Subcutaneous abdominal adipose tissue (tissue), 5 donors: ENCODE results near the gene TRIM56.
A peak's percentile ranks its signal among the peaks of the same experiment; 100 is the strongest.
"Not testable (repeated sequence)": the region's sequence is repeated elsewhere in the genome, so short reads cannot be mapped to it uniquely, and the experiment has no call there.

Experiments
- H3K27ac ChIP-seq: one replicate; pipeline ENCODE4 v1.7.0; 2013; ENCODE audit warnings: low read depth, mild to moderate bottlenecking, inconsistent platforms, low read length, moderate library complexity
- H3K27me3 ChIP-seq, 5 donors: one replicate each; pipeline ENCODE4 v1.7.0; 2013; ENCODE audit warnings: low read length in 5 of 5, inconsistent platforms in 1 of 5; ENCODE audit not compliant: control insufficient read depth in 5 of 5, insufficient read depth in 4 of 5
- H3K36me3 ChIP-seq, 5 donors: one replicate each; pipeline ENCODE4 v1.7.0; 2013; ENCODE audit warnings: low read length in 5 of 5; ENCODE audit not compliant: control insufficient read depth in 5 of 5, insufficient read depth in 5 of 5
- H3K4me1 ChIP-seq, 5 donors: one replicate each; pipeline ENCODE4 v1.7.0; 2013; ENCODE audit warnings: low read length in 5 of 5, mild to moderate bottlenecking in 3 of 5, moderate library complexity in 1 of 5; ENCODE audit not compliant: control insufficient read depth in 5 of 5, insufficient read depth in 5 of 5
- H3K4me3 ChIP-seq, 5 donors: one replicate each; pipeline ENCODE4 v1.7.0; 2013; ENCODE audit warnings: low read length in 5 of 5, low read depth in 1 of 5
- H3K9ac ChIP-seq, 5 donors: one replicate each; pipeline ENCODE4 v1.7.0; 2013; ENCODE audit warnings: low read length in 5 of 5, mild to moderate bottlenecking in 4 of 5, moderate library complexity in 3 of 5
- H3K9me3 ChIP-seq, 5 donors: one replicate each; pipeline ENCODE4 v1.7.0; 2013; ENCODE audit warnings: low read length in 5 of 5; ENCODE audit not compliant: control insufficient read depth in 5 of 5
- donor health status: healthy.
- donor health status: healthy.
- donor health status: healthy.
- donor health status: healthy.
- donor health status: healthy.

The TRIM56 gene

GRCh38 chr7:101085162-101085964 lies at the start of gene TRIM56:
Gene TRIM56, plus strand, starts transcription at chr7:101085481. Its CDS starts 1,832 bp downstream, at chr7:101087313.
- Histone ChIP-seq H3K4me3 (peak within 1 kb of the TSS; percentile 78 to 98 (median 97)), H3K4me1 (peaks cover 6 to 48% (median 34%) of the 10 kb centered on the region in 5 donors), H3K27me3 (no peaks in the 10 kb centered on the region), H3K36me3 (peaks cover 0 to 37% (median 28%) of the 10 kb centered on the region in 5 donors), H3K27ac (peak within 1 kb of the TSS; percentile 99), H3K9ac (peak within 1 kb of the TSS; percentile 80 to 99 (median 96)), H3K9me3 (no peaks in the 10 kb centered on the region)

GRCh38 chr7:101035941-101036340 lies 49.3 kb upstream of the TRIM56 start:
- Histone ChIP-seq H3K36me3 (no peaks in the 10 kb centered on the region), H3K4me3 (no peak overlapping the region), H3K27ac (no peak overlapping the region), H3K9ac (no peak overlapping the region), H3K4me1 (no peaks in the 10 kb centered on the region), H3K27me3 (peaks cover 0 to 15% (median 9%) of the 10 kb centered on the region in 5 donors), H3K9me3 (no peaks in the 10 kb centered on the region)

GRCh38 chr7:101041283-101041682 lies 44.0 kb upstream of the TRIM56 start:
- Histone ChIP-seq H3K9me3 (peaks cover 6 to 23% (median 17%) of the 10 kb centered on the region in 5 donors), H3K27me3 (peaks cover 0 to 27% (median 17%) of the 10 kb centered on the region in 5 donors)
- H3K4me1 ChIP-seq, H3K4me3 ChIP-seq, H3K9ac ChIP-seq, H3K36me3 ChIP-seq, H3K27ac ChIP-seq: not testable (repeated sequence)

GRCh38 chr7:101058355-101058754 lies 26.9 kb upstream of the TRIM56 start:
- no peak overlapping the region for H3K9ac ChIP-seq
- H3K9me3 ChIP-seq = no peaks in the 10 kb centered on the region
- peaks cover 0 to 37% (median 10%) of the 10 kb centered on the region in 5 donors for H3K27me3 ChIP-seq
- H3K36me3 ChIP-seq = no peaks in the 10 kb centered on the region
- no peak overlapping the region for H3K27ac ChIP-seq
- no peaks in the 10 kb centered on the region for H3K4me1 ChIP-seq
- H3K4me3 ChIP-seq = no peak overlapping the region

GRCh38 chr7:101059620-101059942 lies 25.7 kb upstream of the TRIM56 start:
- no peaks in the 10 kb centered on the region for H3K36me3 ChIP-seq
- H3K4me3 ChIP-seq = no peak overlapping the region
- peaks cover 0 to 43% (median 15%) of the 10 kb centered on the region in 5 donors for H3K27me3 ChIP-seq
- H3K4me1 ChIP-seq = no peaks in the 10 kb centered on the region
- no peak overlapping the region for H3K27ac ChIP-seq
- no peaks in the 10 kb centered on the region for H3K9me3 ChIP-seq
- H3K9ac ChIP-seq = no peak overlapping the region

GRCh38 chr7:101060992-101061391 lies 24.3 kb upstream of the TRIM56 start:
- H3K27me3 ChIP-seq = peaks cover 2 to 46% (median 14%) of the 10 kb centered on the region in 5 donors
- H3K4me3 ChIP-seq = no peak overlapping the region
- peaks cover 0 to 2% (median 0%) of the 10 kb centered on the region in 5 donors for H3K4me1 ChIP-seq
- no peaks in the 10 kb centered on the region for H3K36me3 ChIP-seq
- H3K9me3 ChIP-seq = no peaks in the 10 kb centered on the region
- H3K9ac ChIP-seq = no peak overlapping the region
- no peak overlapping the region for H3K27ac ChIP-seq

GRCh38 chr7:101064176-101064550 lies 21.1 kb upstream of the TRIM56 start:
- not testable (repeated sequence) for H3K27ac ChIP-seq, H3K36me3 ChIP-seq, H3K4me3 ChIP-seq, H3K4me1 ChIP-seq, H3K9ac ChIP-seq, H3K9me3 ChIP-seq
- peaks cover 6 to 41% (median 18%) of the 10 kb centered on the region in 5 donors for H3K27me3 ChIP-seq

GRCh38 chr7:101065162-101065561 lies 20.1 kb upstream of the TRIM56 start:
- not testable (repeated sequence) for H3K4me3 ChIP-seq, H3K4me1 ChIP-seq, H3K27ac ChIP-seq, H3K36me3 ChIP-seq, H3K9me3 ChIP-seq, H3K9ac ChIP-seq
- H3K27me3 ChIP-seq = peaks cover 6 to 38% (median 18%) of the 10 kb centered on the region in 5 donors

GRCh38 chr7:101066141-101066832 lies 19.0 kb upstream of the TRIM56 start:
- peaks cover 6 to 32% (median 12%) of the 10 kb centered on the region in 5 donors for H3K27me3 ChIP-seq

GRCh38 chr7:101066833-101067177 lies 18.5 kb upstream of the TRIM56 start:
- no peak overlapping the region for H3K9ac ChIP-seq
- peaks cover 0 to 9% (median 6%) of the 10 kb centered on the region in 5 donors for H3K4me1 ChIP-seq
- no peaks in the 10 kb centered on the region for H3K36me3 ChIP-seq
- peaks cover 5 to 28% (median 11%) of the 10 kb centered on the region in 5 donors for H3K27me3 ChIP-seq
- no peak overlapping the region for H3K27ac ChIP-seq
- no peaks in the 10 kb centered on the region for H3K9me3 ChIP-seq
- H3K4me3 ChIP-seq = no peak overlapping the region

More at GRCh38 chr7:101066141-101066832, 19.0 kb upstream of the TRIM56 start:
- Histone ChIP-seq H3K9ac (no peak overlapping the region), H3K4me1 (peaks cover 0 to 9% (median 6%) of the 10 kb centered on the region in 5 donors), H3K27ac (no peak overlapping the region), H3K9me3 (no peaks in the 10 kb centered on the region), H3K4me3 (no peak overlapping the region), H3K36me3 (no peaks in the 10 kb centered on the region)
